Measurements from ENCODE around the gene MED19. TPM values are rescaled to one million over a fixed set of nuclear protein-coding genes. Genes with fewer than 3 reads are reported as not detected.
"Not testable (repeated sequence)": the region's sequence is repeated elsewhere in the genome, so short reads cannot be mapped to it uniquely, and the experiment has no call there.

Gene MED19
- total RNA-seq, 8 experiments from 2014 or later: 16.3 to 35.2 (median 29.2) TPM

GRCh38 chr11:57729479-57729878 is 17.5 kb upstream of the MED19 start:
- Histone ChIP-seq H3K27ac (no peak overlapping the region), H3K4me1 (replicated peaks in 1 of 2) (no peaks in the 10 kb centered on the region), H3K4me3 (no peak overlapping the region)
- WGBS, 10 experiments: 57 to 100% (median 91%) methylated on average over 1 to 7 of the region's 7 CpGs
- in situ Hi-C loops (cut with MboI; ENCODE audit: low pct_unique_long_range_greater_than_20kb in 2 of 9, low sequenced_read_pairs in 9 of 9, unreplicated experiment in 9 of 9): no loop called here
- ATAC-seq (replicated peaks in 6 of 8): no peak

GRCh38 chr11:57728829-57729228 is 16.8 kb upstream of the MED19 start:
- H3K27ac ChIP-seq: no peak overlapping the region
- no peak overlapping the region for H3K4me3 ChIP-seq
- ATAC-seq (replicated peaks in 6 of 8): no peak
- 40 to 84% (median 67%) methylated on average over 1 to 7 of the region's 7 CpGs; no CpG with 5 or more reads in 2 of the 10 experiments for WGBS, 10 experiments
- in situ Hi-C loops (cut with MboI; ENCODE audit: low pct_unique_long_range_greater_than_20kb in 2 of 9, low sequenced_read_pairs in 9 of 9, unreplicated experiment in 9 of 9): no loop called here
- H3K4me1 ChIP-seq (replicated peaks in 1 of 2): no peaks in the 10 kb centered on the region

- Histone ChIP-seq H3K4me3 (no peak overlapping the region), H3K4me1 (replicated peaks in 1 of 2) (no peaks in the 10 kb centered on the region), H3K27ac (no peak overlapping the region)
- no peak for ATAC-seq (replicated peaks in 6 of 8)
- in situ Hi-C loops (cut with MboI; ENCODE audit: low pct_unique_long_range_greater_than_20kb in 2 of 9, low sequenced_read_pairs in 9 of 9, unreplicated experiment in 9 of 9): no loop called here
- WGBS, 10 experiments: 80 to 100% (median 87%) methylated on average over 1 to 2 of the region's 2 CpGs; no CpG with 5 or more reads in 1 of the 10 experiments
Observed at GRCh38 chr11:57727185-57727584, 15.2 kb upstream of the MED19 start.

GRCh38 chr11:57716726-57717125 is 4.7 kb upstream of the MED19 start:
- no CpG with 5 or more reads among the region's 34 CpGs for WGBS, 10 experiments
- ATAC-seq (replicated peaks in 6 of 8); H3K4me3 ChIP-seq; in situ Hi-C loops (cut with MboI; ENCODE audit: low pct_unique_long_range_greater_than_20kb in 2 of 9, low sequenced_read_pairs in 9 of 9, unreplicated experiment in 9 of 9); H3K27ac ChIP-seq: not testable (repeated sequence)
- peaks cover 7 to 13% of the 10 kb centered on the region in 2 donors for H3K4me1 ChIP-seq (replicated peaks in 1 of 2)

- 68 to 100% (median 95%) methylated on average over 1 to 2 of the region's 2 CpGs; no CpG with 5 or more reads in 4 of the 10 experiments for WGBS, 10 experiments
- no peak for ATAC-seq (replicated peaks in 6 of 8)
- in situ Hi-C loops (cut with MboI; ENCODE audit: low pct_unique_long_range_greater_than_20kb in 2 of 9, low sequenced_read_pairs in 9 of 9, unreplicated experiment in 9 of 9): no loop called here
Observed at GRCh38 chr11:57713835-57714234, 1.8 kb upstream of the MED19 start.

GRCh38 chr11:57712256-57713150 is 488 bp upstream of the MED19 start, which contains the start of gene TMX2:
Gene TMX2, plus strand, starts transcription at chr11:57712593. Its CDS starts 26 bp downstream, at chr11:57712619.
- 0 to 8% (median 1%) methylated on average over 2 to 50 of the region's 53 CpGs for WGBS, 10 experiments
- peaks cover 13 to 20% of the 10 kb centered on the region in 2 donors for H3K4me1 ChIP-seq (replicated peaks in 1 of 2)
- peak within 1 kb of the TSS; percentile 97 to 98 for H3K27ac ChIP-seq
- in situ Hi-C loops (cut with MboI; ENCODE audit: low pct_unique_long_range_greater_than_20kb in 2 of 9, low sequenced_read_pairs in 9 of 9, unreplicated experiment in 9 of 9): no loop called here
- peak within 1 kb of the TSS; percentile 91 to 99 (median 96) for H3K4me3 ChIP-seq
- ATAC-seq (replicated peaks in 6 of 8): peak; percentile 87 to 94 (median 92)

More at GRCh38 chr11:57713835-57714234, 1.8 kb upstream of the MED19 start:
- H3K4me3 ChIP-seq: peak overlapping the region; percentile 91 to 98 (median 95)
- no peak overlapping the region for H3K27ac ChIP-seq
- H3K4me1 ChIP-seq (replicated peaks in 1 of 2): peaks cover 13 to 20% of the 10 kb centered on the region in 2 donors

- H3K27ac ChIP-seq: no peak overlapping the region
- in situ Hi-C loops (cut with MboI; ENCODE audit: low pct_unique_long_range_greater_than_20kb in 2 of 9, low sequenced_read_pairs in 9 of 9, unreplicated experiment in 9 of 9): no loop called here
- ATAC-seq (replicated peaks in 6 of 8): no peak
- peaks cover 13 to 20% of the 10 kb centered on the region in 2 donors for H3K4me1 ChIP-seq (replicated peaks in 1 of 2)
- 75 to 100% (median 97%) methylated on average over 2 to 5 of the region's 5 CpGs for WGBS, 10 experiments
- no peak overlapping the region for H3K4me3 ChIP-seq
Observed at GRCh38 chr11:57709802-57710367, 2.1 kb downstream of the MED19 start.

- H3K4me1 ChIP-seq (replicated peaks in 1 of 2); in situ Hi-C loops (cut with MboI; ENCODE audit: low pct_unique_long_range_greater_than_20kb in 2 of 9, low sequenced_read_pairs in 9 of 9, unreplicated experiment in 9 of 9); H3K27ac ChIP-seq; ATAC-seq (replicated peaks in 6 of 8); H3K4me3 ChIP-seq: not testable (repeated sequence)
- 85 to 93% (median 90%) methylated on average over 3 to 8 of the region's 8 CpGs; no CpG with 5 or more reads in 3 of the 10 experiments for WGBS, 10 experiments
Observed at GRCh38 chr11:57705432-57705831, 6.6 kb downstream of the MED19 start.

- H3K4me3 ChIP-seq: no peak overlapping the region
- 67 to 100% (median 82%) methylated on average over 1 to 6 of the region's 6 CpGs; no CpG with 5 or more reads in 1 of the 10 experiments for WGBS, 10 experiments
- no peak for ATAC-seq (replicated peaks in 6 of 8)
- H3K4me1 ChIP-seq (replicated peaks in 1 of 2): no peaks in the 10 kb centered on the region
- no peak overlapping the region for H3K27ac ChIP-seq
- in situ Hi-C loops (cut with MboI; ENCODE audit: low pct_unique_long_range_greater_than_20kb in 2 of 9, low sequenced_read_pairs in 9 of 9, unreplicated experiment in 9 of 9): no loop called here
Observed at GRCh38 chr11:57704932-57705331, 7.1 kb downstream of the MED19 start.

- H3K4me3 ChIP-seq: no peak overlapping the region
- WGBS, 10 experiments: 89 to 100% (median 97%) methylated on average over 1 to 4 of the region's 4 CpGs; no CpG with 5 or more reads in 2 of the 10 experiments
- in situ Hi-C loops (cut with MboI; ENCODE audit: low pct_unique_long_range_greater_than_20kb in 2 of 9, low sequenced_read_pairs in 9 of 9, unreplicated experiment in 9 of 9): no loop called here
- H3K27ac ChIP-seq: no peak overlapping the region
- H3K4me1 ChIP-seq (replicated peaks in 1 of 2): no peaks in the 10 kb centered on the region
- ATAC-seq (replicated peaks in 6 of 8): no peak
Observed at GRCh38 chr11:57703341-57703740, 8.7 kb downstream of the MED19 start.

- Histone ChIP-seq H3K27ac (no peak overlapping the region), H3K4me1 (replicated peaks in 1 of 2) (no peaks in the 10 kb centered on the region), H3K4me3 (no peak overlapping the region)
- no peak for ATAC-seq (replicated peaks in 6 of 8)
- in situ Hi-C loops (cut with MboI; ENCODE audit: low pct_unique_long_range_greater_than_20kb in 2 of 9, low sequenced_read_pairs in 9 of 9, unreplicated experiment in 9 of 9): no loop called here
- WGBS, 10 experiments: 40 to 100% (median 92%) methylated on average over 1 to 3 of the region's 3 CpGs; no CpG with 5 or more reads in 1 of the 10 experiments
Observed at GRCh38 chr11:57700425-57700824, 11.6 kb downstream of the MED19 start.

GRCh38 chr11:57699813-57700212 is 12.2 kb downstream of the MED19 start:
- H3K27ac ChIP-seq: no peak overlapping the region
- WGBS, 10 experiments: 76 to 100% (median 93%) methylated on average over 1 to 8 of the region's 10 CpGs; no CpG with 5 or more reads in 4 of the 10 experiments
- ATAC-seq (replicated peaks in 6 of 8): no peak
- H3K4me3 ChIP-seq: no peak overlapping the region
- no peaks in the 10 kb centered on the region for H3K4me1 ChIP-seq (replicated peaks in 1 of 2)
- in situ Hi-C loops (cut with MboI; ENCODE audit: low pct_unique_long_range_greater_than_20kb in 2 of 9, low sequenced_read_pairs in 9 of 9, unreplicated experiment in 9 of 9): no loop called here

- Histone ChIP-seq H3K4me1 (replicated peaks in 1 of 2) (no peaks in the 10 kb centered on the region), H3K4me3 (no peak overlapping the region), H3K27ac (no peak overlapping the region)
- ATAC-seq (replicated peaks in 6 of 8): no peak
- 90 to 100% (median 95%) methylated on average over 2 to 8 of the region's 18 CpGs; no CpG with 5 or more reads in 6 of the 10 experiments for WGBS, 10 experiments
- in situ Hi-C loops (cut with MboI; ENCODE audit: low pct_unique_long_range_greater_than_20kb in 2 of 9, low sequenced_read_pairs in 9 of 9, unreplicated experiment in 9 of 9): no loop called here
Observed at GRCh38 chr11:57698843-57699365, 13.1 kb downstream of the MED19 start.

Measured in motor neuron (in vitro differentiated cells).